ENCODE data around the gene LCT. TPM values are rescaled to one million over a fixed set of nuclear protein-coding genes. Genes with fewer than 3 reads are reported as not detected.

The LCT gene
- total and polyA plus RNA-seq, 4 donors: 0.01 to 0.06 (median 0.02) TPM; not detected in 1

- ATAC-seq (ENCODE audit: insufficient read depth, low FRiP score) (no peak), DNase-seq (no peak)
- no peak for TF ChIP-seq CTCF (IDR thresholded peaks at IDR 0.05; ENCODE audit: control extremely low read depth, extremely low read depth)
- peaks cover 17 to 37% (median 29%) of the 10 kb centered on the region in 4 donors for H3K36me3 ChIP-seq (ENCODE audit: control insufficient read depth in 4 of 4, insufficient read depth in 4 of 4, low read length in 4 of 4)
- H3K9me3 ChIP-seq (ENCODE audit: control insufficient read depth in 4 of 4, insufficient read depth in 3 of 4, low read length in 3 of 4): no peaks in the 10 kb centered on the region
- WGBS, 2 donors: 75 to 85% methylated on average over 2 of the region's 2 CpGs
- H3K4me1 ChIP-seq (ENCODE audit: control insufficient read depth in 5 of 5, insufficient read depth in 5 of 5, low read length in 5 of 5): no peaks in the 10 kb centered on the region
- no peaks in the 10 kb centered on the region for H3K27me3 ChIP-seq (ENCODE audit: control insufficient read depth in 3 of 3, insufficient read depth in 3 of 3, low read length in 2 of 3)
- H3K4me3 ChIP-seq: no peak overlapping the region
- H3K9ac ChIP-seq (ENCODE audit: insufficient read depth in 1 of 2, low read length in 2 of 2): no peak overlapping the region
- H3K27ac ChIP-seq (ENCODE audit: low read depth in 1 of 2, low read length in 1 of 2): no peak overlapping the region
Measured at GRCh38 chr2:135785032-135785431, 52.0 kb downstream of the LCT start.

- no peaks in the 10 kb centered on the region for H3K9me3 ChIP-seq (ENCODE audit: control insufficient read depth in 4 of 4, insufficient read depth in 3 of 4, low read length in 3 of 4)
- no peak for DNase-seq
- H3K9ac ChIP-seq (ENCODE audit: insufficient read depth in 1 of 2, low read length in 2 of 2): no peak overlapping the region
- H3K27me3 ChIP-seq (ENCODE audit: control insufficient read depth in 3 of 3, insufficient read depth in 3 of 3, low read length in 2 of 3): no peaks in the 10 kb centered on the region
- H3K27ac ChIP-seq (ENCODE audit: low read depth in 1 of 2, low read length in 1 of 2): no peak overlapping the region
- H3K4me3 ChIP-seq: no peak overlapping the region
- no peak for ATAC-seq (ENCODE audit: insufficient read depth, low FRiP score)
- H3K36me3 ChIP-seq (ENCODE audit: control insufficient read depth in 4 of 4, insufficient read depth in 4 of 4, low read length in 4 of 4): peaks cover 21 to 43% (median 31%) of the 10 kb centered on the region in 4 donors
- no peak for TF ChIP-seq CTCF (IDR thresholded peaks at IDR 0.05; ENCODE audit: control extremely low read depth, extremely low read depth)
- 81 to 82% methylated on average over 3 of the region's 3 CpGs for WGBS, 2 donors
- H3K4me1 ChIP-seq (ENCODE audit: control insufficient read depth in 5 of 5, insufficient read depth in 5 of 5, low read length in 5 of 5): no peaks in the 10 kb centered on the region
Measured at GRCh38 chr2:135783439-135783838, 53.5 kb downstream of the LCT start.

GRCh38 chr2:135782231-135782630, 54.8 kb downstream of the LCT start:
- ATAC-seq (ENCODE audit: insufficient read depth, low FRiP score) (no peak), DNase-seq (no peak)
- H3K4me1 ChIP-seq (ENCODE audit: control insufficient read depth in 5 of 5, insufficient read depth in 5 of 5, low read length in 5 of 5): no peaks in the 10 kb centered on the region
- H3K4me3 ChIP-seq: no peak overlapping the region
- no peaks in the 10 kb centered on the region for H3K9me3 ChIP-seq (ENCODE audit: control insufficient read depth in 4 of 4, insufficient read depth in 3 of 4, low read length in 3 of 4)
- H3K27ac ChIP-seq (ENCODE audit: low read depth in 1 of 2, low read length in 1 of 2): no peak overlapping the region
- H3K36me3 ChIP-seq (ENCODE audit: control insufficient read depth in 4 of 4, insufficient read depth in 4 of 4, low read length in 4 of 4): peaks cover 18 to 49% (median 34%) of the 10 kb centered on the region in 4 donors
- TF ChIP-seq CTCF (IDR thresholded peaks at IDR 0.05; ENCODE audit: control extremely low read depth, extremely low read depth): no peak
- no peak overlapping the region for H3K9ac ChIP-seq (ENCODE audit: insufficient read depth in 1 of 2, low read length in 2 of 2)
- 87 to 92% methylated on average over 2 of the region's 2 CpGs for WGBS, 2 donors
- no peaks in the 10 kb centered on the region for H3K27me3 ChIP-seq (ENCODE audit: control insufficient read depth in 3 of 3, insufficient read depth in 3 of 3, low read length in 2 of 3)

- Histone ChIP-seq H3K27me3 (ENCODE audit: control insufficient read depth in 3 of 3, insufficient read depth in 3 of 3, low read length in 2 of 3) (no peaks in the 10 kb centered on the region), H3K27ac (ENCODE audit: low read depth in 1 of 2, low read length in 1 of 2) (no peak overlapping the region), H3K9ac (ENCODE audit: insufficient read depth in 1 of 2, low read length in 2 of 2) (no peak overlapping the region), H3K9me3 (ENCODE audit: control insufficient read depth in 4 of 4, insufficient read depth in 3 of 4, low read length in 3 of 4) (no peaks in the 10 kb centered on the region), H3K4me3 (no peak overlapping the region), H3K36me3 (ENCODE audit: control insufficient read depth in 4 of 4, insufficient read depth in 4 of 4, low read length in 4 of 4) (peaks cover 28 to 70% (median 46%) of the 10 kb centered on the region in 4 donors), H3K4me1 (ENCODE audit: control insufficient read depth in 5 of 5, insufficient read depth in 5 of 5, low read length in 5 of 5) (no peaks in the 10 kb centered on the region)
- WGBS, 2 donors: 98 to 100% methylated on average over 7 of the region's 7 CpGs
- no peak for TF ChIP-seq CTCF (IDR thresholded peaks at IDR 0.05; ENCODE audit: control extremely low read depth, extremely low read depth)
- ATAC-seq (ENCODE audit: insufficient read depth, low FRiP score): no peak
- DNase-seq: no peak
Measured at GRCh38 chr2:135776367-135776766, 60.6 kb downstream of the LCT start.
